MM.1S (cell line): ENCODE data around the gene MSANTD2.

Source experiments
- EZH2 ChIP-seq: fragments of 300-600 bp; sonication (generic); optimal IDR thresholded peaks from 2 replicates; pipeline ENCODE3; 2017; ENCODE audit warnings: low read depth, mild to moderate bottlenecking, antibody characterized with exemption, low read length, mixed read lengths
- TF ChIP-seq, protein P1 (sequence below): fragments of 300-600 bp; sonication (generic); IDR thresholded peaks from 2 replicates; pipeline ENCODE4 v1.5.1; 2016; ENCODE audit warnings: antibody characterized with exemption, low read length, mixed read lengths

GRCh38 chr11:124831897-124832296 is 31.7 kb upstream of the MSANTD2 start:
- TF ChIP-seq, protein P1, sequence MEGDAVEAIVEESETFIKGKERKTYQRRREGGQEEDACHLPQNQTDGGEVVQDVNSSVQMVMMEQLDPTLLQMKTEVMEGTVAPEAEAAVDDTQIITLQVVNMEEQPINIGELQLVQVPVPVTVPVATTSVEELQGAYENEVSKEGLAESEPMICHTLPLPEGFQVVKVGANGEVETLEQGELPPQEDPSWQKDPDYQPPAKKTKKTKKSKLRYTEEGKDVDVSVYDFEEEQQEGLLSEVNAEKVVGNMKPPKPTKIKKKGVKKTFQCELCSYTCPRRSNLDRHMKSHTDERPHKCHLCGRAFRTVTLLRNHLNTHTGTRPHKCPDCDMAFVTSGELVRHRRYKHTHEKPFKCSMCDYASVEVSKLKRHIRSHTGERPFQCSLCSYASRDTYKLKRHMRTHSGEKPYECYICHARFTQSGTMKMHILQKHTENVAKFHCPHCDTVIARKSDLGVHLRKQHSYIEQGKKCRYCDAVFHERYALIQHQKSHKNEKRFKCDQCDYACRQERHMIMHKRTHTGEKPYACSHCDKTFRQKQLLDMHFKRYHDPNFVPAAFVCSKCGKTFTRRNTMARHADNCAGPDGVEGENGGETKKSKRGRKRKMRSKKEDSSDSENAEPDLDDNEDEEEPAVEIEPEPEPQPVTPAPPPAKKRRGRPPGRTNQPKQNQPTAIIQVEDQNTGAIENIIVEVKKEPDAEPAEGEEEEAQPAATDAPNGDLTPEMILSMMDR: no peak
- TF ChIP-seq EZH2: no peak
